Measurements from ENCODE around the gene IQGAP2.
A peak's percentile ranks its signal among the peaks of the same experiment; 100 is the strongest.

IQGAP2 gene

DNA sequence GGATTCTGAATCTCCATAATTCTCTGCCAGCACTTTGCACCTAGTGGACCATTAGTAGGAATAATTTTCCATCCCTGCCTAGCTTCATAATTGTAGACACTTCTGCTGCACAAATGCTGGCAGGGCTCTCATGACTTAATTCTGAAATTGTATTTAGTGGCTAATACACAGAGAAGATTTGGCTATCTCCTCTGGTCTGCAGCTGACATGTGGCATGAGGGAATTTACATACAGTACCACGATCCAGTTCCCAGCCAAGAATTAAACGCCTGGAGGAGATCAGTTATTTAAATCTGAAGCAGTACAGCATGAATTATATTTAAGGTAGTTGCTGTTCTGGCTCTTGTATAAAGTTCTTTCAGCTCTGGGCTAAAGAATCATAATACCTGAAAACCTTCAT is 46.5 kb downstream of the IQGAP2 start:
- H2BK12ac ChIP-seq (ENCODE audit: low read length in 2 of 2) = no peak overlapping the region
- no peak for DNase-seq
- no peak overlapping the region for H3K14ac ChIP-seq (ENCODE audit: low read length in 2 of 2)
- no peak overlapping the region for H2AFZ ChIP-seq (ENCODE audit: low read depth, low read length)
- H3K79me1 ChIP-seq (replicated peaks; ENCODE audit: low read length, poor library complexity, severe bottlenecking) = no peaks in the 10 kb centered on the region
- WGBS = 78% methylated on average over 2 of the region's 2 CpGs
- H2BK120ac ChIP-seq (ENCODE audit: low read depth, low read length) = no peak overlapping the region
- H4K8ac ChIP-seq (ENCODE audit: low read length) = no peak overlapping the region
- H2BK15ac ChIP-seq (ENCODE audit: low read depth, poor library complexity, severe bottlenecking) = no peak overlapping the region
- H3K18ac ChIP-seq (ENCODE audit: low read depth in 1 of 2, low read length in 2 of 2) = no peak overlapping the region
- no peak overlapping the region for H2AK5ac ChIP-seq (ENCODE audit: low read length, severe bottlenecking)
- H3K9me3 ChIP-seq (ENCODE audit: control insufficient read depth, low read length) = no peaks in the 10 kb centered on the region
- no peak overlapping the region for H3K27ac ChIP-seq (ENCODE audit: low read length, poor library complexity, severe bottlenecking)
- peaks cover 6 to 25% of the 10 kb centered on the region in 2 experiments for H3K27me3 ChIP-seq (ENCODE audit: control insufficient read depth in 1 of 2, insufficient read depth in 1 of 2, low read length in 2 of 2)
- no peak overlapping the region for H3K4me3 ChIP-seq (ENCODE audit: insufficient read depth in 1 of 2, low read depth in 1 of 2, low read length in 2 of 2)
- no peak overlapping the region for H3K4me2 ChIP-seq (ENCODE audit: low read length, poor library complexity, severe bottlenecking)
- H3K23ac ChIP-seq (ENCODE audit: low read length in 2 of 2) = no peak overlapping the region
- H3K9ac ChIP-seq (ENCODE audit: low read length) = no peak overlapping the region
- no peak overlapping the region for H3K4ac ChIP-seq (ENCODE audit: low read depth in 1 of 2, low read length in 2 of 2)
- no peaks in the 10 kb centered on the region for H3K4me1 ChIP-seq (ENCODE audit: control insufficient read depth, insufficient read depth, low read depth, low read length)
- no peaks in the 10 kb centered on the region for H3K36me3 ChIP-seq (ENCODE audit: control insufficient read depth in 1 of 2, insufficient read depth in 2 of 2, low read depth in 1 of 2, low read length in 2 of 2)
- no peak overlapping the region for H2BK5ac ChIP-seq (ENCODE audit: low read depth, low read length, poor library complexity, severe bottlenecking)
- no peak overlapping the region for H4K91ac ChIP-seq (ENCODE audit: low read length)

DNA sequence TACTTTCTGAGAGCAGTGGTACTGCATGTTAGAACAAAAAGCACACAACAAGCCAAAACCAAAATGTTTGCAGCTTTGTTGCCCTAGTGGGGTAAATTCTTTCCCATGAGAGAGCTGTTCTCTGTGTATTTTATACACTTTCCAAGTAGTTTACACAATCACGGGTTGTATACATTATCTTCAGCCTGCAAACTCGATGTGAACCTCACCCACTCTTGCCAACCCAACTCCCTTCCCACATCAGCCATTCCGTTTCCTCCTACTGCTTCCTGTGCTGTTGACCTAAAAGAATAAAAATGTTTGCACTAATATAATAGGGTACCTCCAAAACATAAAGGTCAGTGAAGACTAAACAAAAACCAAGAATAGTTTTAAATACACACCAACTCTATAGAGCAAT is 47.0 kb downstream of the IQGAP2 start:
- H3K18ac ChIP-seq (ENCODE audit: low read depth in 1 of 2, low read length in 2 of 2) = no peak overlapping the region
- H3K36me3 ChIP-seq (ENCODE audit: control insufficient read depth in 1 of 2, insufficient read depth in 2 of 2, low read depth in 1 of 2, low read length in 2 of 2) = no peaks in the 10 kb centered on the region
- no peaks in the 10 kb centered on the region for H3K79me1 ChIP-seq (replicated peaks; ENCODE audit: low read length, poor library complexity, severe bottlenecking)
- H4K8ac ChIP-seq (ENCODE audit: low read length) = no peak overlapping the region
- no peaks in the 10 kb centered on the region for H3K9me3 ChIP-seq (ENCODE audit: control insufficient read depth, low read length)
- no peak overlapping the region for H2AK5ac ChIP-seq (ENCODE audit: low read length, severe bottlenecking)
- H2BK15ac ChIP-seq (ENCODE audit: low read depth, poor library complexity, severe bottlenecking) = no peak overlapping the region
- H4K91ac ChIP-seq (ENCODE audit: low read length) = no peak overlapping the region
- H3K23ac ChIP-seq (ENCODE audit: low read length in 2 of 2) = no peak overlapping the region
- no peak overlapping the region for H2BK120ac ChIP-seq (ENCODE audit: low read depth, low read length)
- no peak overlapping the region for H3K4me2 ChIP-seq (ENCODE audit: low read length, poor library complexity, severe bottlenecking)
- H3K14ac ChIP-seq (ENCODE audit: low read length in 2 of 2) = no peak overlapping the region
- no peak overlapping the region for H3K27ac ChIP-seq (ENCODE audit: low read length, poor library complexity, severe bottlenecking)
- no peaks in the 10 kb centered on the region for H3K4me1 ChIP-seq (ENCODE audit: control insufficient read depth, insufficient read depth, low read depth, low read length)
- no peak overlapping the region for H3K4me3 ChIP-seq (ENCODE audit: insufficient read depth in 1 of 2, low read depth in 1 of 2, low read length in 2 of 2)
- no peak overlapping the region for H2BK5ac ChIP-seq (ENCODE audit: low read depth, low read length, poor library complexity, severe bottlenecking)
- H3K4ac ChIP-seq (ENCODE audit: low read depth in 1 of 2, low read length in 2 of 2) = no peak overlapping the region
- no peak overlapping the region for H2AFZ ChIP-seq (ENCODE audit: low read depth, low read length)
- peak; percentile 50 for DNase-seq
- WGBS = 13% methylated on average over 3 of the region's 3 CpGs
- H3K27me3 ChIP-seq (ENCODE audit: control insufficient read depth in 1 of 2, insufficient read depth in 1 of 2, low read length in 2 of 2) = peaks cover 6 to 25% of the 10 kb centered on the region in 2 experiments
- H2BK12ac ChIP-seq (ENCODE audit: low read length in 2 of 2) = no peak overlapping the region
- H3K9ac ChIP-seq (ENCODE audit: low read length) = no peak overlapping the region

- Histone ChIP-seq H2BK5ac (ENCODE audit: low read depth, low read length, poor library complexity, severe bottlenecking) (no peak overlapping the region), H3K27me3 (ENCODE audit: control insufficient read depth in 1 of 2, insufficient read depth in 1 of 2, low read length in 2 of 2) (peaks cover 6 to 25% of the 10 kb centered on the region in 2 experiments), H3K4me2 (ENCODE audit: low read length, poor library complexity, severe bottlenecking) (no peak overlapping the region), H2BK15ac (ENCODE audit: low read depth, poor library complexity, severe bottlenecking) (no peak overlapping the region), H3K9ac (ENCODE audit: low read length) (no peak overlapping the region), H3K9me3 (ENCODE audit: control insufficient read depth, low read length) (no peaks in the 10 kb centered on the region), H2BK120ac (ENCODE audit: low read depth, low read length) (no peak overlapping the region), H3K79me1 (replicated peaks; ENCODE audit: low read length, poor library complexity, severe bottlenecking) (no peaks in the 10 kb centered on the region), H3K4ac (ENCODE audit: low read depth in 1 of 2, low read length in 2 of 2) (peak overlapping the region in 1 of 2 experiments; percentile 58), H3K27ac (ENCODE audit: low read length, poor library complexity, severe bottlenecking) (no peak overlapping the region), H4K91ac (ENCODE audit: low read length) (peak overlapping the region; percentile 34), H3K4me3 (ENCODE audit: insufficient read depth in 1 of 2, low read depth in 1 of 2, low read length in 2 of 2) (no peak overlapping the region), H4K8ac (ENCODE audit: low read length) (no peak overlapping the region), H3K36me3 (ENCODE audit: control insufficient read depth in 1 of 2, insufficient read depth in 2 of 2, low read depth in 1 of 2, low read length in 2 of 2) (no peaks in the 10 kb centered on the region), H2BK12ac (ENCODE audit: low read length in 2 of 2) (peak overlapping the region in 1 of 2 experiments; percentile 83), H3K14ac (ENCODE audit: low read length in 2 of 2) (no peak overlapping the region), H2AFZ (ENCODE audit: low read depth, low read length) (no peak overlapping the region), H2AK5ac (ENCODE audit: low read length, severe bottlenecking) (no peak overlapping the region), H3K18ac (ENCODE audit: low read depth in 1 of 2, low read length in 2 of 2) (peak overlapping the region in 1 of 2 experiments; percentile 84), H3K4me1 (ENCODE audit: control insufficient read depth, insufficient read depth, low read depth, low read length) (no peaks in the 10 kb centered on the region), H3K23ac (ENCODE audit: low read length in 2 of 2) (no peak overlapping the region)
- no peak for DNase-seq
- WGBS = 86% methylated on average over 5 of the region's 6 CpGs
These were observed 48.1 kb downstream of the IQGAP2 start for GRCh38 chr5:76451031-76451701.

- no peaks in the 10 kb centered on the region for H3K36me3 ChIP-seq (ENCODE audit: control insufficient read depth in 1 of 2, insufficient read depth in 2 of 2, low read depth in 1 of 2, low read length in 2 of 2)
- no peak overlapping the region for H2AFZ ChIP-seq (ENCODE audit: low read depth, low read length)
- no peak overlapping the region for H2BK120ac ChIP-seq (ENCODE audit: low read depth, low read length)
- H3K79me1 ChIP-seq (replicated peaks; ENCODE audit: low read length, poor library complexity, severe bottlenecking) = no peaks in the 10 kb centered on the region
- H3K27ac ChIP-seq (ENCODE audit: low read length, poor library complexity, severe bottlenecking) = no peak overlapping the region
- no peak overlapping the region for H3K14ac ChIP-seq (ENCODE audit: low read length in 2 of 2)
- H3K23ac ChIP-seq (ENCODE audit: low read length in 2 of 2) = no peak overlapping the region
- no peak overlapping the region for H3K4me2 ChIP-seq (ENCODE audit: low read length, poor library complexity, severe bottlenecking)
- peaks cover 6 to 16% of the 10 kb centered on the region in 2 experiments for H3K27me3 ChIP-seq (ENCODE audit: control insufficient read depth in 1 of 2, insufficient read depth in 1 of 2, low read length in 2 of 2)
- H3K18ac ChIP-seq (ENCODE audit: low read depth in 1 of 2, low read length in 2 of 2) = no peak overlapping the region
- no peak overlapping the region for H2BK15ac ChIP-seq (ENCODE audit: low read depth, poor library complexity, severe bottlenecking)
- no peak overlapping the region for H2BK12ac ChIP-seq (ENCODE audit: low read length in 2 of 2)
- H3K4me1 ChIP-seq (ENCODE audit: control insufficient read depth, insufficient read depth, low read depth, low read length) = no peaks in the 10 kb centered on the region
- H3K9me3 ChIP-seq (ENCODE audit: control insufficient read depth, low read length) = no peaks in the 10 kb centered on the region
- H4K8ac ChIP-seq (ENCODE audit: low read length) = no peak overlapping the region
- H3K4ac ChIP-seq (ENCODE audit: low read depth in 1 of 2, low read length in 2 of 2) = no peak overlapping the region
- no peak overlapping the region for H3K9ac ChIP-seq (ENCODE audit: low read length)
- H2AK5ac ChIP-seq (ENCODE audit: low read length, severe bottlenecking) = no peak overlapping the region
- DNase-seq = no peak
- no peak overlapping the region for H3K4me3 ChIP-seq (ENCODE audit: insufficient read depth in 1 of 2, low read depth in 1 of 2, low read length in 2 of 2)
- no peak overlapping the region for H2BK5ac ChIP-seq (ENCODE audit: low read depth, low read length, poor library complexity, severe bottlenecking)
- no peak overlapping the region for H4K91ac ChIP-seq (ENCODE audit: low read length)
- 82% methylated on average over 3 of the region's 4 CpGs for WGBS
These were observed 52.5 kb downstream of the IQGAP2 start for GRCh38 chr5:76455531-76456133.
